PC-9 (cell line): ENCODE results near the gene PSMC2.

ENCODE experiments used
- CTCF ChIP-seq: fragments of 200-600 bp; sonication (generic); conservative IDR thresholded peaks from 2 replicates; pipeline ENCODE4 v1.6.1; 2017; ENCODE audit warnings: mixed run types, antibody characterized with exemption, mild to moderate bottlenecking, moderate library complexity
- EZH2 ChIP-seq: fragments of 200-600 bp; sonication (generic); IDR thresholded peaks from 2 replicates; pipeline ENCODE4 v1.8.0; 2017; ENCODE audit warnings: antibody characterized with exemption, low read depth

- TF ChIP-seq CTCF (no peak), EZH2 (no peak)
Observed at GRCh38 chr7:103381280-103382031, 34.0 kb downstream of the PSMC2 start.
